Activated T-cell treated with anti-CD3 and anti-CD28 coated beads, Interleukin-2, amount 50 U/mL, for 4 hours (primary cell): ENCODE results near the gene ANKMY1. TPM values are rescaled to one million over a fixed set of nuclear protein-coding genes. Genes with fewer than 3 reads are reported as not detected.

Experiments used
- ATAC-seq, 2 donors: fragments of 200-7000 bp; cut with Tn5 transposase; one replicate each; pipeline ENCODE4 v1.10.0; 2021
- DNase-seq: peaks from one replicate; pipeline ENCODE4 v3.0.0-alpha.2; 2020
- H3K27me3 Mint-ChIP-seq: one replicate; pipeline ENCODE4 v1.8.0; 2021; ENCODE audit warnings: low read depth, mixed read lengths
- H3K36me3 Mint-ChIP-seq: one replicate; pipeline ENCODE4 v1.8.0; 2022; ENCODE audit warnings: mixed read lengths; ENCODE audit not compliant: insufficient read depth
- H3K4me1 Mint-ChIP-seq: one replicate; pipeline ENCODE4 v1.8.0; 2021; ENCODE audit warnings: low read depth, mixed read lengths
- H3K4me3 Mint-ChIP-seq: one replicate; pipeline ENCODE4 v1.8.0; 2021; ENCODE audit warnings: mild to moderate bottlenecking, moderate library complexity, mixed read lengths
- H3K9me3 Mint-ChIP-seq: one replicate; pipeline ENCODE4 v1.8.0; 2021; ENCODE audit warnings: mixed read lengths
- total RNA-seq, 3 donors: library from RNA; stranded (reverse); gene quantifications; one replicate each; pipeline ENCODE4 v1.2.1, GENCODE V29; 2021

The ANKMY1 gene
- total RNA-seq, 3 donors from 2014 or later = 15.7 to 17.2 (median 15.8) TPM

GRCh38 chr2:240589375-240589774, 31.6 kb upstream of the ANKMY1 start:
- H3K4me3 Mint-ChIP-seq = no peak overlapping the region
- no peak for DNase-seq
- H3K4me1 Mint-ChIP-seq = peaks cover 42% of the 10 kb centered on the region
- no peaks in the 10 kb centered on the region for H3K9me3 Mint-ChIP-seq
- no peak for ATAC-seq
- H3K36me3 Mint-ChIP-seq = peaks cover 6% of the 10 kb centered on the region
- H3K27me3 Mint-ChIP-seq = no peaks in the 10 kb centered on the region

GRCh38 chr2:240588669-240589068, 30.9 kb upstream of the ANKMY1 start:
- no peaks in the 10 kb centered on the region for H3K9me3 Mint-ChIP-seq
- DNase-seq = no peak
- no peaks in the 10 kb centered on the region for H3K27me3 Mint-ChIP-seq
- H3K4me3 Mint-ChIP-seq = peak overlapping the region; percentile 94
- no peak for ATAC-seq
- H3K4me1 Mint-ChIP-seq = peaks cover 44% of the 10 kb centered on the region
- H3K36me3 Mint-ChIP-seq = peaks cover 6% of the 10 kb centered on the region

GRCh38 chr2:240588006-240588655, 30.3 kb upstream of the ANKMY1 start:
- Mint-ChIP-seq H3K9me3 (no peaks in the 10 kb centered on the region), H3K36me3 (peaks cover 6% of the 10 kb centered on the region), H3K4me1 (peaks cover 44% of the 10 kb centered on the region), H3K4me3 (peak overlapping the region; percentile 94), H3K27me3 (no peaks in the 10 kb centered on the region)
- no peak for DNase-seq
- no peak for ATAC-seq

GRCh38 chr2:240586919-240587800, 29.4 kb upstream of the ANKMY1 start:
- Mint-ChIP-seq H3K9me3 (no peaks in the 10 kb centered on the region), H3K4me3 (peak overlapping the region; percentile 94), H3K36me3 (peaks cover 3% of the 10 kb centered on the region), H3K4me1 (peaks cover 51% of the 10 kb centered on the region), H3K27me3 (no peaks in the 10 kb centered on the region)
- peak; percentile 53 to 57 for ATAC-seq
- peak; percentile 49 for DNase-seq

- DNase-seq (peak; percentile 95), ATAC-seq (peak; percentile 92 to 94)
- peaks cover 53% of the 10 kb centered on the region for H3K4me1 Mint-ChIP-seq
- H3K4me3 Mint-ChIP-seq = peak within 1 kb of the TSS; percentile 96
- no peaks in the 10 kb centered on the region for H3K9me3 Mint-ChIP-seq
- H3K27me3 Mint-ChIP-seq = no peaks in the 10 kb centered on the region
- H3K36me3 Mint-ChIP-seq = peaks cover 3% of the 10 kb centered on the region
Observed at GRCh38 chr2:240586198-240586918, 28.6 kb upstream of the ANKMY1 start, which contains the start of gene CAPN10. Gene CAPN10 (plus strand): TSS chr2:240586734. CDS start chr2:240586912, 178 bp downstream.

GRCh38 chr2:240585681-240586197, 28.0 kb upstream of the ANKMY1 start:
- peak overlapping the region; percentile 96 for H3K4me3 Mint-ChIP-seq
- peaks cover 52% of the 10 kb centered on the region for H3K4me1 Mint-ChIP-seq
- no peak for ATAC-seq
- no peaks in the 10 kb centered on the region for H3K27me3 Mint-ChIP-seq
- DNase-seq = no peak
- no peaks in the 10 kb centered on the region for H3K9me3 Mint-ChIP-seq
- H3K36me3 Mint-ChIP-seq = peaks cover 7% of the 10 kb centered on the region

GRCh38 chr2:240585101-240585500, 27.3 kb upstream of the ANKMY1 start:
- Mint-ChIP-seq H3K4me1 (peaks cover 56% of the 10 kb centered on the region), H3K4me3 (peak overlapping the region; percentile 96), H3K36me3 (peaks cover 7% of the 10 kb centered on the region), H3K9me3 (no peaks in the 10 kb centered on the region), H3K27me3 (no peaks in the 10 kb centered on the region)
- ATAC-seq (no peak), DNase-seq (no peak)

- H3K27me3 Mint-ChIP-seq = no peaks in the 10 kb centered on the region
- peaks cover 7% of the 10 kb centered on the region for H3K36me3 Mint-ChIP-seq
- H3K4me1 Mint-ChIP-seq = peaks cover 58% of the 10 kb centered on the region
- H3K4me3 Mint-ChIP-seq = peak overlapping the region; percentile 96
- DNase-seq = no peak
- ATAC-seq = no peak
- H3K9me3 Mint-ChIP-seq = no peaks in the 10 kb centered on the region
Observed at GRCh38 chr2:240584486-240585031, 26.8 kb upstream of the ANKMY1 start.

GRCh38 chr2:240583774-240584173, 26.0 kb upstream of the ANKMY1 start:
- H3K27me3 Mint-ChIP-seq = no peaks in the 10 kb centered on the region
- peaks cover 62% of the 10 kb centered on the region for H3K4me1 Mint-ChIP-seq
- no peaks in the 10 kb centered on the region for H3K9me3 Mint-ChIP-seq
- DNase-seq = no peak
- no peak for ATAC-seq
- H3K4me3 Mint-ChIP-seq = no peak overlapping the region
- peaks cover 5% of the 10 kb centered on the region for H3K36me3 Mint-ChIP-seq

- no peaks in the 10 kb centered on the region for H3K9me3 Mint-ChIP-seq
- peaks cover 54% of the 10 kb centered on the region for H3K4me1 Mint-ChIP-seq
- H3K36me3 Mint-ChIP-seq = peaks cover 5% of the 10 kb centered on the region
- no peak overlapping the region for H3K4me3 Mint-ChIP-seq
- DNase-seq (no peak), ATAC-seq (no peak)
- H3K27me3 Mint-ChIP-seq = no peaks in the 10 kb centered on the region
Observed at GRCh38 chr2:240582781-240583180, 25.0 kb upstream of the ANKMY1 start.

GRCh38 chr2:240581811-240582210, 24.0 kb upstream of the ANKMY1 start:
- Mint-ChIP-seq H3K27me3 (no peaks in the 10 kb centered on the region), H3K9me3 (no peaks in the 10 kb centered on the region), H3K36me3 (peaks cover 4% of the 10 kb centered on the region), H3K4me3 (no peak overlapping the region), H3K4me1 (peaks cover 47% of the 10 kb centered on the region)
- ATAC-seq (no peak), DNase-seq (no peak)

- DNase-seq (peak; percentile 69), ATAC-seq (peak; percentile 89 to 93)
- Mint-ChIP-seq H3K9me3 (no peaks in the 10 kb centered on the region), H3K36me3 (peaks cover 4% of the 10 kb centered on the region), H3K4me3 (no peak overlapping the region), H3K4me1 (peaks cover 41% of the 10 kb centered on the region), H3K27me3 (no peaks in the 10 kb centered on the region)
Observed at GRCh38 chr2:240579771-240580614, 22.2 kb upstream of the ANKMY1 start.

GRCh38 chr2:240579071-240579762, 21.4 kb upstream of the ANKMY1 start:
- Mint-ChIP-seq H3K36me3 (peaks cover 4% of the 10 kb centered on the region), H3K4me3 (no peak overlapping the region), H3K27me3 (no peaks in the 10 kb centered on the region), H3K9me3 (no peaks in the 10 kb centered on the region), H3K4me1 (peaks cover 33% of the 10 kb centered on the region)
- DNase-seq = no peak
- ATAC-seq = peak in 1 of 2 donors; percentile 4
